ENCODE measurements around the gene FMN1. TPM values are rescaled to one million over a fixed set of nuclear protein-coding genes. Genes with fewer than 3 reads are reported as not detected.

Gene FMN1
- total and polyA plus RNA-seq, 7 donors, result 3.0 to 19.9 (median 6.7) TPM

DNA sequence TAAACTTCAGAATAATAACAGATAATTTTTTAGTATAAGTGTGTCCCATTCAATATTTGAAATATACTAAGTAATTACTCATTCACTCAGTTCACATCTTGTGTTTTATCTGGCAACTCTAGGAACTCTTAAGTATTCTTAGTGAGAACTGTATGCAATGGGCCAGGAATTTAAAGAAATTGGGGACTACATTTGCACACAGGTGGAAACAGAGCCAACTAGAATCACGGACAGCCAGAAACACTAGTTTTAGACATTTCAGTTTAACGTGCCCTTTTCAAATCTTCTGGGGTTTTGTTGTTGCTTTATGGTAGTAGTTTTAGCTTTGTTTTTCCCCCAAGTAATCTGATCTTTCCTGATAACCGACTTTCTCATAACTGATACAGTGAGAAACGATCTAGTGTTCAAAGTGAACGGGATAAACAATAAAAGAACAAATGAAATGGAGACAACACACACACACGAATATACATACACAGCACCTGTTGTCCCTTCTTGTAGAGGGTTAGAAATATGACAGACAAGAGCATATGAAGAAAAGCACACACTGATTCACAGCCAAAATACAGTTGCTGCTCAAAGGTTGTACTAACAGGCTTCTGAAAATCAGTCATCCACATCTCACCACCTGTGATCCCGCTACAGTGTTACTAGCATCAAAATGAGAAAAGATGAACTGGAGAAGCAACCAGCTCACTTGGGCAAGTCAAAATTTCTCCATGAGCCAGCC lies 167.0 kb downstream of the FMN1 start:
- Histone ChIP-seq H3K27me3 (no peaks in the 10 kb centered on the region), H3K9me3 (no peaks in the 10 kb centered on the region), H3K27ac (no peak overlapping the region), H3K4me3 (no peak overlapping the region), H3K4me1 (no peaks in the 10 kb centered on the region), H3K36me3 (no peaks in the 10 kb centered on the region)
- no peak for TF ChIP-seq POLR2A (IDR thresholded peaks at IDR 0.05)
- TF ChIP-seq POLR2AphosphoS5 (IDR thresholded peaks at IDR 0.05), result no peak
- TF ChIP-seq, protein P1, sequence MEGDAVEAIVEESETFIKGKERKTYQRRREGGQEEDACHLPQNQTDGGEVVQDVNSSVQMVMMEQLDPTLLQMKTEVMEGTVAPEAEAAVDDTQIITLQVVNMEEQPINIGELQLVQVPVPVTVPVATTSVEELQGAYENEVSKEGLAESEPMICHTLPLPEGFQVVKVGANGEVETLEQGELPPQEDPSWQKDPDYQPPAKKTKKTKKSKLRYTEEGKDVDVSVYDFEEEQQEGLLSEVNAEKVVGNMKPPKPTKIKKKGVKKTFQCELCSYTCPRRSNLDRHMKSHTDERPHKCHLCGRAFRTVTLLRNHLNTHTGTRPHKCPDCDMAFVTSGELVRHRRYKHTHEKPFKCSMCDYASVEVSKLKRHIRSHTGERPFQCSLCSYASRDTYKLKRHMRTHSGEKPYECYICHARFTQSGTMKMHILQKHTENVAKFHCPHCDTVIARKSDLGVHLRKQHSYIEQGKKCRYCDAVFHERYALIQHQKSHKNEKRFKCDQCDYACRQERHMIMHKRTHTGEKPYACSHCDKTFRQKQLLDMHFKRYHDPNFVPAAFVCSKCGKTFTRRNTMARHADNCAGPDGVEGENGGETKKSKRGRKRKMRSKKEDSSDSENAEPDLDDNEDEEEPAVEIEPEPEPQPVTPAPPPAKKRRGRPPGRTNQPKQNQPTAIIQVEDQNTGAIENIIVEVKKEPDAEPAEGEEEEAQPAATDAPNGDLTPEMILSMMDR (IDR thresholded peaks at IDR 0.05), result no peak
- no peak for TF ChIP-seq EP300 (IDR thresholded peaks at IDR 0.05)
- DNase-seq, result no peak
- intact Hi-C loops (cut with DNase I), result no loop called here
- 44 to 53% methylated on average over 7 of the region's 7 CpGs for WGBS, 2 donors

DNA sequence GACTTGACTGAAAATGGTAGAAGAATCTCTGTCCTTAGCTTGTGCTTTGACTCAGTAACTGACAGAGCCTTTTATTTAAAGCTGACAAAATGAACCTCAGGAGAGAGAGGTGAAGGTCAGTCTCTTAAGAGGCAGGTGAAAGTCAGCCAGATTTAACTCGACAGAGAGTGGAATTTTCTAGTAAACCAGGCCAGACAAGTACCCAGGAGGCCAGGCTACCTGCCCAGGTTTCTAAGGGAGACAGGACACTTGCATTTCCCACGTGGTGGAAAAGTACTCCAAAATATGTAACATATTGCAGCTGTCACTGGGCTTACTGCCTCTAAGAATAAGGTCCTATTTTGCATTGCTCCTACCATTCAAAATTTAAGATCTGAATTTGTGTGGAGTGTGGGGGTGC lies 167.9 kb downstream of the FMN1 start:
- Histone ChIP-seq H3K27ac (no peak overlapping the region), H3K4me1 (peaks cover 0 to 6% (median 0%) of the 10 kb centered on the region in 4 donors), H3K9me3 (no peaks in the 10 kb centered on the region), H3K27me3 (no peaks in the 10 kb centered on the region), H3K36me3 (no peaks in the 10 kb centered on the region), H3K4me3 (no peak overlapping the region)
- intact Hi-C loops (cut with DNase I), result no loop called here
- DNase-seq, result no peak
- WGBS, 2 donors, result 7 to 37% methylated on average over 2 of the region's 2 CpGs
- TF ChIP-seq EP300 (IDR thresholded peaks at IDR 0.05) (no peak), POLR2AphosphoS5 (IDR thresholded peaks at IDR 0.05) (no peak), POLR2A (IDR thresholded peaks at IDR 0.05) (no peak)
- TF ChIP-seq, protein P1 (IDR thresholded peaks at IDR 0.05), result no peak

DNA sequence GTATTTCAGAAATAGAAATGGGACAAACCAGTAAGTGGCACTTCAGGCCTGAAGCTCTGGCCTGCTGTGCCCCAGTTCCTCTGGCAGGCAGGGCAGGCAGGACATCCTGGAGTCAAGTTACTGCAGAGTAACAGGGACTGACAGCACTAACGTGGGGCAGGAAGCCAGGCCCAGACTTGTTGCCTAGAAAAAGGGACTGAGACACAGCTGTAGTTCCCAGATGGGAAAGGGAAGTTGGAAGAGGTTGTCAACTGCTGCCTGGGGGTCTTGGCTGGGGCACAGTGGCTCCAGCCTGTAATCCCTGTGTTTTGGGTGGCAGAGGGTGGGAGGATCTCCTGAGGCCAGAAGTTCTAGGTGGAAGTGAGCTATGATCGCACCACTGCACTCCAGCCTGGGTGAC lies 171.9 kb downstream of the FMN1 start:
- Histone ChIP-seq H3K36me3 (no peaks in the 10 kb centered on the region), H3K4me3 (no peak overlapping the region), H3K4me1 (peaks cover 0 to 6% (median 2%) of the 10 kb centered on the region in 4 donors), H3K9me3 (no peaks in the 10 kb centered on the region), H3K27me3 (no peaks in the 10 kb centered on the region), H3K27ac (peak overlapping the region in 1 of 4 donors; percentile 7)
- WGBS, 2 donors, result 48% methylated on average over 2 of the region's 2 CpGs
- TF ChIP-seq, protein P1 (IDR thresholded peaks at IDR 0.05), result no peak
- TF ChIP-seq EP300 (IDR thresholded peaks at IDR 0.05) (no peak), POLR2A (IDR thresholded peaks at IDR 0.05) (no peak), POLR2AphosphoS5 (IDR thresholded peaks at IDR 0.05) (no peak)
- intact Hi-C loops (cut with DNase I), result no loop called here
- DNase-seq, result peak; percentile 71

DNA sequence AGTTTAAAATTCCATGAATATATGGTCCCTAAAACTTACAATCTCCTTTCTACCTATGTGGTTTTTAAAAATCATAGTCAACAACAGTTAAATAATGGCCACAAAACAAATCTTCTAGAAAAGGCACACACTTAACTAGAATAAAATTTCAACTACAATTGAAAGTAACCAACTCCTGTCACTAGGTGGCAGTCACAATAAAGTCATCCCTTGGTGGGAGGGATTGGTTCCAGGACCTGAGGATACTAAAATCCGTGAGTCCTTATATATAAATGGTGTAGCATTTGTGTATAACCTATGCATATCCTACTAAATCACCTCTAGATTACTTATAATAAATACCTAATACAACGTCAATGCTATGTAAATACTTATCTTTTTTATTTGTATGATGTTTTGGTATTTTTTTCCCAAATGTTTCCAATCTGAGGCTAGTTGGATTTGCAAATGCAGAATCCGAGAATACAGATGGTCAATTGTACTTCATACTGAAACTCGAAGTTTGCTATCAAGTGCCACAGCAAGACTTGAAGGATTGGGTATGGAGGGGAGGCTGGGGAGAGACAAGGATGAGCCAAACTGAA lies 172.6 kb downstream of the FMN1 start:
- no peaks in the 10 kb centered on the region for H3K27me3 ChIP-seq
- intact Hi-C loops (cut with DNase I), result no loop called here

More for the DNA sequence above, 172.6 kb downstream of the FMN1 start:
- no peak for DNase-seq
- H3K36me3 ChIP-seq, result no peaks in the 10 kb centered on the region
- H3K4me3 ChIP-seq, result no peak overlapping the region
- H3K27ac ChIP-seq, result no peak overlapping the region
- no peaks in the 10 kb centered on the region for H3K9me3 ChIP-seq
- TF ChIP-seq POLR2A (IDR thresholded peaks at IDR 0.05), result no peak
- TF ChIP-seq POLR2AphosphoS5 (IDR thresholded peaks at IDR 0.05), result no peak
- no peak for TF ChIP-seq EP300 (IDR thresholded peaks at IDR 0.05)
- TF ChIP-seq, protein P1 (IDR thresholded peaks at IDR 0.05), result peak in 3 of 4 experiments; percentile 28 to 40 (median 29)
- H3K4me1 ChIP-seq, result peaks cover 0 to 6% (median 2%) of the 10 kb centered on the region in 4 donors
- 26 to 45% methylated on average over 4 of the region's 4 CpGs for WGBS, 2 donors
